SKM-1 treated with dmso at 0.1 percent for 144 hours (cell line): ENCODE results near the gene HSD11B1.

ENCODE experiments used
- DNase-seq: peaks from one replicate; lab custom pipeline; 2025; ENCODE audit not compliant: unreplicated experiment; lab: John Stamatoyannopoulos, UW

Gene HSD11B1

DNA sequence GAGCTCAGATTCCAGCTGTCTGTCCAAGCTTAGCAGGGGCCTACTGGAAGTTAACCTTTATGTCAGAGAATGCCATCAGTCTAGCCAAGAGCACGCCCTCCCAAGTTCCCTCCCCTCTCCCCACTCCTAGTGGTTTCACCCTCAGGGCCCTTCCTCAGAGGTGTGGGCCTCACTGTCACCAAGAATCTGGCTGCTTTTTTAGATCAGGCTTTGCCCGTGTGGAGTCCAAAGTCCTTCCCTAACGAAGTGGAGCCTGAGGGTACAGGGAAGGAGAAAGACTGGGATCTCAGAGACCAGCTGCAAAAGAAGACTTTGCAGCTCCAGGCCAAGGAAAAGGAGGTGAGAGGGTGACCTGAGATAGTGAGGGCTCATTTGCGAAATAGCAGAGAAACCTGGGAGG, 75.6 kb downstream of the HSD11B1 start:
- no peak for DNase-seq

DNA sequence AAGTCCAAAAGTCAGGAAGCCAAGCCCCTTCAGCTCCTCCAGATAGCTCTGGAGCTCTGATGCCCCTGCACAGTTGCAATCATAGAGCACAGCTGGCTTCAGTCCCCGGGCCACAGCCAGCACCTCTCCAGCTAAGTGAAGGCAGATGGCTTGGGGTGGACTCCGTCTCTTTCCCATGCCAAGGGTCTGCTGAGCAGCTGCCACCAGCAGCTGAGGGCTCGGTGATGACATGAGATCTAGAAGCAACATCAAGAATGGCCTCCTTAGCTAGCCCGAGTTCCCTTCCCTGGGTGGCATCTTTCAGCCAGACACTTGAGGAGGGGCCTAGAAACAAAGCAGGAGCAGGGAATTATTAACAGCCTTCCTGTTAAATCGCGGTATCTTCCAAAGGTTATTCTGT, 78.7 kb downstream of the HSD11B1 start:
- DNase-seq, result no peak
